ENCODE measurements around the gene ATP11C.

Gene ATP11C

DNA sequence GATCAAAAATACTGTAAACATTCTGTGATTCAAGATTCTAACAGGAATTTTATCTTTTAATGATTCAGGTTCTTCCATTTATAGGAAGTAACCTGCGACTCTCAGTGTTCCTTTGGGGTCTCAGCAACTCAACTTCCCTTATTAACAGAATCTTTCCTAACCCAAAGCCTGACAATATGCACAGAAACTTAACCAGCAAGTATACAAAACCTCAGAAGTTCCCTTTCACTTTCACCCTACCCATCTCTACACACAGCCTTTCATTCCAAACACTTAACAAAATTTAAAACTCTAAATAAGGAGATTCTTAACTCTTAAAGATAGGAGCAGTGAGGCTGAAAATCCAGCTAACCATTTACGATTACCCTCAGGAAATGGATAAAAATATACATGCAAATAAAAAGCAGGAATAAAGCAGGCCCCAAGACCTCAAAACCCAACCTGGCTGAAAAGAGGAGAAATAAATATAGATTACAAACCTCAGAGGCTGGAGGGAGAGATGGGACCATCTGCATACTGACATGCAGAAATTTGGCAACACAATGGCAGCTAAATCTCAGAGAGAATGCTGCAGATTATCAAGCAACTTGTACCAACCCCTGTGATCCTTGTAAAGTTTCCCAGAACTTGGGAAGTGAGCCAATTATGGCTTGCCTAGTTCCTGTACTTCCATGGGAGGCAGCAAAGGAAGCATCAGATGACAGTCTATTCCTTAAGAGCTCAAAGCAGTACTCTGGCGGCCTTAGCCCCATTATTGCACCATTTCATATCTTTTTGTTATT lies 101.0 kb downstream of the ATP11C start:
- Histone ChIP-seq H4K20me1 (ENCODE audit: control insufficient read depth, insufficient read depth, low read depth, low read length) (no peaks in the 10 kb centered on the region), H3K9me2 (replicated peaks; ENCODE audit: control insufficient read depth, low read length) (no peaks in the 10 kb centered on the region), H3K4me1 (ENCODE audit: control insufficient read depth, low read length) (peaks cover 20% of the 10 kb centered on the region), H3K79me2 (ENCODE audit: control insufficient read depth, low read length) (peaks cover 11% of the 10 kb centered on the region; the same call in 1 of the 2 replicates), H3K27ac (ENCODE audit: low read depth, low read length) (no peak overlapping the region), H3K4me2 (ENCODE audit: low read length) (peak overlapping the region; percentile 29; the same call in 1 of the 2 replicates), H3K9me3 (ENCODE audit: control insufficient read depth, insufficient read depth, low read length) (no peaks in the 10 kb centered on the region), H3K36me3 (ENCODE audit: control insufficient read depth, low read length) (no peaks in the 10 kb centered on the region), H3K4me3 (ENCODE audit: low read length) (no peak overlapping the region), H3F3A (ENCODE audit: control insufficient read depth, insufficient read depth) (no peaks in the 10 kb centered on the region), H3K27me3 (ENCODE audit: control insufficient read depth, low read length) (no peaks in the 10 kb centered on the region)
- TF ChIP-seq EZH2phosphoT487 (IDR thresholded peaks at IDR 0.05; ENCODE audit: borderline replicate concordance, low read length) = no peak
- TF ChIP-seq, protein P1, sequence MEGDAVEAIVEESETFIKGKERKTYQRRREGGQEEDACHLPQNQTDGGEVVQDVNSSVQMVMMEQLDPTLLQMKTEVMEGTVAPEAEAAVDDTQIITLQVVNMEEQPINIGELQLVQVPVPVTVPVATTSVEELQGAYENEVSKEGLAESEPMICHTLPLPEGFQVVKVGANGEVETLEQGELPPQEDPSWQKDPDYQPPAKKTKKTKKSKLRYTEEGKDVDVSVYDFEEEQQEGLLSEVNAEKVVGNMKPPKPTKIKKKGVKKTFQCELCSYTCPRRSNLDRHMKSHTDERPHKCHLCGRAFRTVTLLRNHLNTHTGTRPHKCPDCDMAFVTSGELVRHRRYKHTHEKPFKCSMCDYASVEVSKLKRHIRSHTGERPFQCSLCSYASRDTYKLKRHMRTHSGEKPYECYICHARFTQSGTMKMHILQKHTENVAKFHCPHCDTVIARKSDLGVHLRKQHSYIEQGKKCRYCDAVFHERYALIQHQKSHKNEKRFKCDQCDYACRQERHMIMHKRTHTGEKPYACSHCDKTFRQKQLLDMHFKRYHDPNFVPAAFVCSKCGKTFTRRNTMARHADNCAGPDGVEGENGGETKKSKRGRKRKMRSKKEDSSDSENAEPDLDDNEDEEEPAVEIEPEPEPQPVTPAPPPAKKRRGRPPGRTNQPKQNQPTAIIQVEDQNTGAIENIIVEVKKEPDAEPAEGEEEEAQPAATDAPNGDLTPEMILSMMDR (IDR thresholded peaks at IDR 0.05; ENCODE audit: low read depth, low read length, poor library complexity, severe bottlenecking) = no peak

DNA sequence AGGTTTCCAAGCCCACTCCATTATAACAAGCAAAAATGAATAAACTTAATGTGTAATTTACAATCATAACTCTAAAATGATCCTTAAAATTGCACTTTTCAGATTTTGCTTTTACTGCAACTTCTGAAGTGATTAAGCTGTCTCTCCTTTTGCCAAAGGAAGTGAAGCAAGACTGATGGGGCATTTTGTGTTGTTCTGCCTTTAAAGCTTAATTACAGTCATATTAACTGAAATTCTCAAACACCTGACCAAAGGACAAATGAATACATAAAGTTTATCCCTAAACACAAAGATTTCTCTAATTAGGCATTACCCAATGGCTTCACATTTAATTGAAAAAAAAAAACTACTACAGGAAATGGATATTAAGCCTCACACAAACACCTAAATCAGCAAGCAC lies 101.8 kb downstream of the ATP11C start:
- no peaks in the 10 kb centered on the region for H3K9me2 ChIP-seq (replicated peaks; ENCODE audit: control insufficient read depth, low read length)
- no peak for TF ChIP-seq EZH2phosphoT487 (IDR thresholded peaks at IDR 0.05; ENCODE audit: borderline replicate concordance, low read length)
- TF ChIP-seq, protein P1 (IDR thresholded peaks at IDR 0.05; ENCODE audit: low read depth, low read length, poor library complexity, severe bottlenecking) = no peak
- H3K79me2 ChIP-seq (ENCODE audit: control insufficient read depth, low read length) = peaks cover 11% of the 10 kb centered on the region; the same call in 1 of the 2 replicates
- peaks cover 28% of the 10 kb centered on the region for H3K4me1 ChIP-seq (ENCODE audit: control insufficient read depth, low read length)
- no peaks in the 10 kb centered on the region for H3K9me3 ChIP-seq (ENCODE audit: control insufficient read depth, insufficient read depth, low read length)
- H3K4me3 ChIP-seq (ENCODE audit: low read length) = no peak overlapping the region
- H3K36me3 ChIP-seq (ENCODE audit: control insufficient read depth, low read length) = no peaks in the 10 kb centered on the region; the same call in 1 of the 2 replicates
- no peaks in the 10 kb centered on the region for H4K20me1 ChIP-seq (ENCODE audit: control insufficient read depth, insufficient read depth, low read depth, low read length)
- H3K27me3 ChIP-seq (ENCODE audit: control insufficient read depth, low read length) = no peaks in the 10 kb centered on the region
- H3F3A ChIP-seq (ENCODE audit: control insufficient read depth, insufficient read depth) = no peaks in the 10 kb centered on the region
- no peak overlapping the region for H3K27ac ChIP-seq (ENCODE audit: low read depth, low read length)
- H3K4me2 ChIP-seq (ENCODE audit: low read length) = no peak overlapping the region

DNA sequence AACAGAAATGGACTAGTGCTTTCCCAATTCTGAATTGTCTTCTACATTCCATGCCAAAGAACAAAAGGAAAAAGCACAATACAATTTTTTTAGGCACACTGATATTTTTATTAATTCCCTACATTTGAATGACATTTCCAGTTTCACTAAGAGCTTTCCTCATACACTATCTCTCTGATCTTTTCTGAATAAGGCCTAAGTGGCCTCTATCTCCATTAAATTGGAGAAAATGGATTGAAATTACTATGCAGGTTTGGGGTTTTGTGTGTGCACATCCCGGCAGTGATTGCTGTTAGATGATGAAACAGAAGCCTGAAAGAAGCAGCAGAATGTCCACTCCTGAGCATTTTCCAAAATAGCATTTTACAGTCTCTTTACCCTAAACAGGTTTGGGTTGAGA lies 104.0 kb downstream of the ATP11C start:
- Histone ChIP-seq H3K9me3 (ENCODE audit: control insufficient read depth, insufficient read depth, low read length) (no peaks in the 10 kb centered on the region), H4K20me1 (ENCODE audit: control insufficient read depth, insufficient read depth, low read depth, low read length) (no peaks in the 10 kb centered on the region), H3K4me2 (ENCODE audit: low read length) (no peak overlapping the region), H3K4me1 (ENCODE audit: control insufficient read depth, low read length) (peaks cover 30% of the 10 kb centered on the region), H3K36me3 (ENCODE audit: control insufficient read depth, low read length) (no peaks in the 10 kb centered on the region; the same call in 1 of the 2 replicates), H3K79me2 (ENCODE audit: control insufficient read depth, low read length) (peaks cover 11% of the 10 kb centered on the region; the same call in 1 of the 2 replicates), H3K27ac (ENCODE audit: low read depth, low read length) (no peak overlapping the region), H3F3A (ENCODE audit: control insufficient read depth, insufficient read depth) (no peaks in the 10 kb centered on the region), H3K9me2 (replicated peaks; ENCODE audit: control insufficient read depth, low read length) (no peaks in the 10 kb centered on the region), H3K4me3 (ENCODE audit: low read length) (no peak overlapping the region), H3K27me3 (ENCODE audit: control insufficient read depth, low read length) (no peaks in the 10 kb centered on the region)
- TF ChIP-seq, protein P1 (IDR thresholded peaks at IDR 0.05; ENCODE audit: low read depth, low read length, poor library complexity, severe bottlenecking) = no peak
- no peak for TF ChIP-seq EZH2phosphoT487 (IDR thresholded peaks at IDR 0.05; ENCODE audit: borderline replicate concordance, low read length)
